M059J (cell line): ENCODE measurements around the gene AGAP1. TPM values are rescaled to one million over a fixed set of nuclear protein-coding genes. Genes with fewer than 3 reads are reported as not detected.

Source experiments
- DNase-seq: peaks from one replicate; pipeline ENCODE4 v3.0.0-alpha.2; 2012; ENCODE audit warnings: low read depth
- total RNA-seq: library from RNA; depleted of rRNA; stranded (reverse); fragments of >200 nt; shearing (Covaris generic); gene quantifications from 2 replicates; pipeline ENCODE4 v1.2.3, GENCODE V29; 2014

The AGAP1 gene
- total RNA-seq, 1 experiment from 2014 or later = 8.7 TPM

DNA sequence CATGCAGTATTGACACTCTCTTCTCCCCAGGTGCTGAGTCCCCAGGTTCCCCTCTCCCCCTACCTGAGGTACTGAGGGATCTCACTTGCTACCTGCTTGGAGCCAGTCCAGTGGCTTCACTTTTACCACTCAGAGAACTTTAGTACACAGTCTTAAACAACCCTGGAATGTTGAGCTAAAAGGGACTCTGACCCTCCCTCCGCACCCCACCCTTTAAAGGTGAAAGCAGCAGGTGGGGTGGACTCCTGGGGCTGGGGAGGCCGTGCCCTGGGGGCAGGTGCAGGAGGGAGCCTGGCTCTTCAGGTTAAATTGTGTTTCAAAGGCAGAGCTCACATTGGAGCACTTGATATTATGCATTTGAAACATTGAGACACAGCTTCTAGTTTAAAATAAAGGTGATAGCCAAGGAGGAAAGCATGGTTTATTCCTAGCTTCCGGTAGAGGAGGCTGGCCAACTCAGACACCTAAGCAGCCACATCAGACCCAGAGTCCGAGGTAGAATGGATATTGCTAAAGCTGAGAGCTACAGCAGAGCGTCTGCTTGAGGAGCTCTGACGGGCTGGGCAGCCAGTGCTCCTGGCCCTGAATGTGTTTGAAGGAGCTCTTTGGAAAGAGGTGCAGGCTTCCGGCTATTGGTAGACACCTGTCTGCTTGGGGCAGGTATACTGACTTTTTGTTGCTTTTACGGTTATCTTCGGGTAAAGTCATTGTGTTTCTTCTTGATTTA lies 196.4 kb downstream of the AGAP1 start:
- DNase-seq = no peak

DNA sequence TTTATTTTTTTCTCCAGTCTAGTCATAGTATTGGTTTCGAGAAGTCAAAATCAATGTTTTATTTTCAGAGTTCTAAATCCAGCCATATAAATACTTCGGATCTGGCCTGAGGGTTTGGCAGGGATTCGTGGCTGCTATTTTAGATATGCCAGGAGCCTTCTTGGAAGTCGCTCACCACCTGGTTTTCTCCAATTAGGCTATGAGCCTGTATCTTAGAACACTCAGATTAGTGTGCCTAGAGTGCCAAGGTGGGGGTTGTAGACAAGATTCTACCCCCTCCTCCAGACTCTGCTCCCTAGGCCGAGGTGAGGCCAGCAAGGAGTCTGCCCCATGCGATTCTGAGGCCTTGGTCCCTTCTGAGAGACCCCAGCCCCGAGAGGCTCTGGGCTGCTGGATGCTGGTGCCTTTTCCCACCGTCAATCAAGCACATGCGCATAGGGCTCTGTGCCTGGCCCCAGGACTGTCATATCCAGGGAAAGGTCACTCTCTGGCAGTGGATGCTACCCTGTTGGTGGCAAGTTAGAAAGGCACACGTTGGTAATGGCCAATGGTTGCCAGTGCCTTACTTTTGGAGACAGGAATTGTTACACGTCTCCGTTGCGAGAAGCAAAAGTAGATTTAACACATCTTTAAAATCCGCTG lies 197.1 kb downstream of the AGAP1 start:
- DNase-seq = no peak

DNA sequence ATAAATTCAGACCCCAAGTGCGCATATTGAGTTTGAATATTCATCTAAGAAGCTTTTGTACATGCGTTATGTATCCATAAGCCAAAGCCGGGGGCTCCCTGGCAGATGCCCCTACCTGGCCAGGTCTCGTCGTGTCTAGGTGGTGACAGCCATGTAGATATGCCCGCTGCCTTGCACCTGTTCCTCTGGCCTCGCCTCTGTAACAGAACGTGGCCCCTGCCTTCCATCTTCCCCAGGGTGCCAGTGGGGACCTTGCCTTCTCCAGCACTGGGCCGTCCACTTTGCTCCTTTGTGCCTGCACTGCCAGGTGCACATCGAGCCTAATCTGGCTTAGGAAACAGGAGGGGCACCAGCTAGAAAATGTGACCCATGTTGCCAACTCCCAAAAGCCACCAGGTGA lies 198.2 kb downstream of the AGAP1 start:
- no peak for DNase-seq

DNA sequence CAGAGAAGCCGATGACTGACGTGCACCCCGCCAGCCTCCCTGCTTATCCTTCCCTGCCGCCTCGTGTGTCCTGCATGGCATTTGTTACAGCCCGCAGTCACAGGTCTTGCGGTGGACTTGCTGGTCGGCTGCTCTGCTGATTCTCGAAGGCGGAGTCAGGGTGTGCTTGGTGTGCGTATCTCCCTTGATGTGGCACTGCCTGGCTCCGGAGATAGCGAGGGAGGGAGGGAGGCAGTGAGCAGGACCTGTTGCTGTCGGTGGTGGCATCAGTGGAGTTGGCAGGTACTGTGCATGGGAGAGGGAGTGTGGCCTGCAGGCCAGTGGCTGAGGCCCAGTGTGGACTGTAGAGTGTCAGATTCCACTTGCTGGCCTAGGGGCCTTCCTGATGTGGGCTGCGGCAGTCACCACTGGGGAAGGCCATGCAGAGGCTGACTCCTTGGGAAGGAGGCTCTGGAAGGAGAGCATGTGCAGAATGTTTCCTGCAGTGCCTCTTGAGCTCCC lies 198.9 kb downstream of the AGAP1 start:
- DNase-seq = no peak

DNA sequence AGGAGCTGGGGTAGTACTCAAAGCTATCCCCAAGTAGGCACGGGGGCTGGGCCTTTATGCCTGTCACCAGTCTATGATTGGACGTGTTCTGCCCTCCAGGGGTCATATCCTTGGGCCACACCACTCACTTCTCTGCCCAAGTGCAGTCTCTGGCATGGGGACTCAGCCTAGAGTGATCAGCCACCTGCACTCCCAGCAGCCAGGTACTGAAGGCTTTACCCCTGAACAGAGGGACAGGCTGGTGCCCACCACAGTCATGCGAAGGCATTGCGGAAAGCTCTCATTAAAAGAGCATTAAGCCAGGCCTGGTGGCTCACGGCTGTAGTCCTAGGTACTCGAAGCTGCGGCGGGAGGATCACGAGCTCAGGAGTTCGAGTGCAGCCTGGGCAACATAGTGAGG lies 199.4 kb downstream of the AGAP1 start:
- DNase-seq = no peak

DNA sequence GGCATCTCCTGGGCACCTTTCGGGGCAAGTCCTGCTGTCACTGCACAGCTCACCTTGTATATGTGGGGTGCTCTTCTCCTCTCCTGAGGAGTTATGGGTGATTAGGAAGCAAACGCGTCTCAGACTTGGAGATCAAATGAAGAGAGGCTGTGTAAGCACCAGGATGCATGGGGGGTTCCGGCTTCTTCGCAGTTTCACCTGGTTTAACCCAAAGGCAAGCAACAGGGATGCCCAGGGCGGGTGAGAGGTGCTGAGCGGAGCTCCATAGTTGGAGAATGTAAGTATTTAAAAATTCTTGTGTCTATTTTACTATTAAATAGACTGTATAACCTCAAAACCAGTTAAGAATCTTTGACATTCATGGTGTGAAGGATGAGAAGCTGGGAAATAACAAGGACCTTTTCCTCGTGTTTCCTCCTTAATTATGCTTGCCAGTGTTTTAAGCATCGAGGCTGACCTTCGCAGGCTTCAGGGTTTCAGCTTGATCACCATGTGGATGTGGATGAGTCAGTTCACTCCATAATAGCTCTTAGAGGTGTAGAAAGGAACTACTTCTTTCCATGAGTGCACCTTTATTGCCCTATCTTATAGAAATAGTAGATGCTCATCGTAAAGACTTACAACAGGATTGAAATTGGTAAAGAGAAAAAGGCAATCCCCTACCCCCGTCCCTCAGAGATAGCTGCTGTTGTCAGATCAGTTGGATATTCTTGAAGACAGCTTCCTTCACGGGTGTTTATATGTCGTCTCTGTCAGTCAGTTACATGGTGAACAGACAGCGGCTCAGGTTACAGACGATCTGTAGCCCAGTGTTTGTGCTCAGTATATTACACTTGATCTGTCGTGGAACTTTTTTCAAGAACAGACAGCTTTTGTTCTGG lies 201.1 kb downstream of the AGAP1 start:
- DNase-seq = no peak

DNA sequence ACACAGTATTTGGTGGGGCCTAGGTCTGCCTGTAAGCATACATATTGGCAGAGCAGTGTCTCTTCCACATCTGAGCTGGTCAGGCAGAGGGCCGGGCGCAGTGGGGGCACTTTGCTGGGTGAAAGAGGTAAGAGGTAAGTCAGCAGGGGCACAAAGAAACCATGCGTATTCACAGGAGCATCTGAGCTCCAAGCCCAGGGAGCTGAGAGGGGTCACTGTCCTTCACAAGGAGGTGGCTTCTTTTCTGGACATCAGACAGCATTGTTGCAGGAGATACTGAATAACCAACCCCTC lies 201.7 kb downstream of the AGAP1 start:
- DNase-seq = no peak

DNA sequence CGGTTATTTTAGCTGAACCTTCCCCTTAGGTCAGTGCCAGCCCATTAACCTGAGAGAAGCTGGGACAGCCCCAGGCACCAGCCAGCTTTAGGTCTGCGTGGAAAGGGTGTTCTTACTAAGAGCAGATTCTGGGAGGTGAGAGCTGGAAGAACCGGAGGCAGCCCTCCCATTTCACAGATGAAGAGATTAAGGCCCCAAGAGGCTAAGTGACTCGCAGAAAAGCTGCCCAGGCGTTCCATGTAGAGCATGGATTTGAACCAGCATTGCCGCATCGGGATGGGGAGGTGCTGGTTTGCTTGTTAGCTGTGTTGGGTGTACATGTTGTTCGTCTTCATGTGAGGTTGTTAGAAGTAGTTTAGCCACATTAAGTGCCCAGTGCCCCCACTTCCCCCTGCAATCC lies 203.2 kb downstream of the AGAP1 start:
- no peak for DNase-seq

DNA sequence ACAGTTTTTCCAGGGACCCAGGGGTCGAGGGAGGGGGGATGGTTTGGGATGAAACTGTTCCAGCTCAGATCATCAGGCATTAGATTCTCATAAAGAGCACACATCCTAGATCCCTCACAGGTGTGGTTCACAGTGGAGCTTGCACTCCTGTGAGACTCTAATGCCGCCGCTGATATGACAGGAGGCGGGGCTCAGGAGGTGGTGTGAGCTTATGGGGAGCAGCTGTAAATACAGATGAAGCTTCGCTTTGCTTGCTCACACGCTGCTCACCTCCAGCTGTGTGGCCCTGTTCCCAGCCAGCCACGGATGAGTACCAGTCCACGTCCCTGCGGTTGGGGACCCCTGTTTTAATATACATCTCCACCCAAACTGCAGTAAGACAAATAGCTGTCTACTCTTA lies 204.2 kb downstream of the AGAP1 start:
- no peak for DNase-seq

DNA sequence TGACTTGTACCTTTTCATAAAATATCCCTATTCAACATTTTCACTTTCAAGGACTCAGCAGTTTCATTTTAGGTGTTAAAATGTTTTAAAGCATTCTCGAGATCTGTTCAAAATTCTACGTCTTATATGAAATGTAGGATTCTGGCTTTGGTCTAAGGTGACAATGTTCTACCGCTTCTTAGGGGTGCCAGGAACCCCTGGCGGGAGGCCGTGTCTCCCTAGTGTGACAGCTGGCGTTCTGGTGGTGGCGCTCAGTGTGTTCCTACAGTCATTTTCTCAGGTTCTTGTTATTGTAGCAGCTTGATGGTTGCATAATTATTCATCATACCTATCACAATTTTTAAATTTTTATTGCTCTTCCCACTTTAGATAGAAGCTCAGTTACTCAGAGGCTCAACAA lies 204.6 kb downstream of the AGAP1 start:
- DNase-seq = no peak

DNA sequence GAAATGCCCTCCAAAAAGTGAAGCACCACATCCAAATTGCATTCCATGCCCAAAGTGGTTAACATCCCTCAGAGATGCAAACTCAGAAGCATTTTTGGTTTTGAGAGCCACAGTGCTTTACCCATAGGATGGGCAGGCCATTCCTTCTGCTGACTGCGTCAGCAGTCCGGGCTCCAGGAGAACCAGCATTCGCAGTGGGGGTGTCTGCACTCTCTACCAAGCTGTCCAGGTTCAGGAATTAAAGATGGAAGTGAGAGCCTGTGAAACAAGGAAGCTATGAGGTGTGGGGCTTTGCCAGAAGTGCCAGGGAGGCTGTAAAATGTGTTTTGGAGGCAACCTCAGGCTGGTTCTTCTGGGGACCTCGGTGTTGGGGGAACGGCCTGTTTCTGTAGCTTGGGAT lies 205.7 kb downstream of the AGAP1 start:
- DNase-seq = no peak

DNA sequence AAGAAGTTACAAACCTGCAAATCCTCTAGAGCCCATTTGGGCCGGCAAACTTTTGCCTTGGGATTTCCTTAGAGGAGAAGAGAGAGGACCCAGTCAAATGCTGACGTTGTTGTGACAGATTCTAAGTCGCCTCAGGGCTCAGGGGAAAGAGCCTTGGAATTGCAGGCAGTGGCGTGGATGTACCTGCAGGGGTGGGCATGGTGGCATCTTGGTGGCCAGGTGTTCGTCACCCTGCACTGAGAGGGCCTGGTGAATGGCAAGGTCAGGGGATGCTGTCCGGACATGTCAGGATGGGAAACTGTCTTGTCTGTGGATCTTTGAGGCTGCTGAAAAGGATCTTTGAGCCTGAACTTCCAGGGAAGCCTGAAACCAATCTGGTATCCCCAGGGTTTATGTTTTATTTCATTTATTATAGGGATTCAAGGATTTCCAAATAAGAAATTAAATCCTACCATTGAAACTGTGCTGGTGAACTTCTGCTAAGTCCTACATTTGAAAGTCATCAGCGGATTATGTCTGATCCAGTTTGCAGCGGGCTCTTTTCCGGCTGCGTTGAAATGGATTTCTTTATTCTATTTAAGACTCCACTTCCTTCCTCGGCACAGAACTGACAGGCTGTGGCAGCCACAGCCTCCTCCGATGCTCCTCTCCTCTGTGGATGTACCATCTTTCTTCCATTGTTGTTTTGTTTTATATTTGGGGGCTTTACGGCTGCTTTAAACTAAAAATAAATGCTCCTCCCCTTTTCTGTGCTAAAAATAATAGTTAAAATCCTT lies 207.6 kb downstream of the AGAP1 start:
- DNase-seq = no peak

DNA sequence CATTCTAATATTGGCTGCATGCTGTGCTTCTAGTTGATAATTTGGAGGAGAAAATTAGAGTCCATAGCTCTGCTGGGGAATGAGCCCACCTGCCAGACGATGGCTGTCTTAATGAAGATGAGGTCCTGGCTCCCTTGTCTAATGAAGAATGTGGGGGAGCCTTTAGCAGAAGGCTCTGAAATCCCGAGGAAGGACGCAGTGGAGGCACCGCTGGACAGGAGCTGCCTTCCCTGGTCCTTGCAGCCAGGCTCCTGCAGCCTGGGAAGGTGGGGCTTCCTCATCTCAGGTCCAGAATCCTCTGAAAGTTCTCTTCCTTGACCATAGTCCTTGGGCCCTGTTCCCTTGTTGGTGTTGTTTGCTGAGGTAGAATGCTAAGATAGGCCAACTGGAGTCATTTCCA lies 208.3 kb downstream of the AGAP1 start:
- no peak for DNase-seq

DNA sequence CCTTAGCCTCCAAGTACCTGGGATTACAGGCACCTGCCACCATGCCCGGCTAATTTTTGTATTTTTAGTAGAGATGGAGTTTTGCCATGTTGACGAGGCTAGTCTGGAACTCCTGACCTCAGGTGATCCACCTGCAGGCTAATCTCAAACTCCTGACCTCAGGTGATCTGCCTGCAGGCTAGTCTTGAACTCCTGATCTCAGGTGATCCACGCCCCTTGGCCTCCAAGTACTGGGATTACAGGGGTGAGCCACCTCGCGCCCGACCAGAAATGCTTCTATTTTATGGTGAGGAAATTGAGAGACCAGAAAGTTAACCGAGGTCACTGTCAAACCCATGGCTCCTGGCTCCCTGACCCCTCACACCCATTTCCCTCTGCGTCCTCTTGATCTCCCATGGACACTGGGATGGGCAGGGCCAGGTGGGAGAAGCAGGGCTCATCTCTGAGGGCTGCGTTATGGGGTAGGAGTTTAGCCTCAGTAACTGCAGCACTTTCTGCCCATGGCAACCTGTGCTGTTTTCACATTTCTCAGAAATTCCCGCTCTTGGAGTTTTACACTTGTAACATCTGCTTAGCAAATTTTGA lies 210.0 kb downstream of the AGAP1 start:
- no peak for DNase-seq

DNA sequence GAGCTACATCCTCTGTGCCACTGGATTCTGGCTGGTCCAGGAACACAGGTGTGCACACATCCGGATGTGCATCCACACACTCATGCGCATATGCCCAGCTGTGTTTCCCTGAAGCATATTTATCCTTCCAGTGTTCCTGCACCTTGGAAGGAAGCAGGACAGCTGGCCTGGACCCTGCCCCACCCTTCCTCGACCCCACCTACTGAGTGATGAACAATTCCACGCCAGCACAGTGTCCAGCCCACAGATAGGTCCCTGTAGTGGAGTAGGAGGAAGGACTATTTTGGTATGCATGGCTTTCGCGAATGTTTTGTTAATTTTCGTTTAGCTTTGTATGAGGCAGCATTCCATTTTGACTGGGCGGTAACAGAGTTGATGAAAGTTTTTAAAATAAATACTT lies 211.5 kb downstream of the AGAP1 start:
- no peak for DNase-seq

DNA sequence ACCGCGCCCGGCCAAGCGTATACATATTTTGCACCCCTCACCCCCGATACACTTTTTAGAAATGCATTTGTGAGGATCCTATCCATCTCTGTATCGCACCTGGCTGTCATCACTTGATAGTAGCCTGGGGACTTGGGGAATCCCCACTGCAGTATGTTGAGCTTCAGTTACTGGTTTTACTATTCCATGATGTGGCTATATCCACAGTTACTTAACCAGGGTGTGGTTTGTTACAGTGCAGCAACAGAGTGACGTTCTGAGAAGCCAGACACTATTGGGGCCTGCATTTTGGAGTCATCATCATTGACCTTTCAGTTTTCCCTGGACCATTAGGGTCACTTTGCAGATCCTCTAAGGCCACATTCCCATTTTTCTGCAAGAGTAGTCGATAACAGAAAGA lies 212.7 kb downstream of the AGAP1 start:
- no peak for DNase-seq

DNA sequence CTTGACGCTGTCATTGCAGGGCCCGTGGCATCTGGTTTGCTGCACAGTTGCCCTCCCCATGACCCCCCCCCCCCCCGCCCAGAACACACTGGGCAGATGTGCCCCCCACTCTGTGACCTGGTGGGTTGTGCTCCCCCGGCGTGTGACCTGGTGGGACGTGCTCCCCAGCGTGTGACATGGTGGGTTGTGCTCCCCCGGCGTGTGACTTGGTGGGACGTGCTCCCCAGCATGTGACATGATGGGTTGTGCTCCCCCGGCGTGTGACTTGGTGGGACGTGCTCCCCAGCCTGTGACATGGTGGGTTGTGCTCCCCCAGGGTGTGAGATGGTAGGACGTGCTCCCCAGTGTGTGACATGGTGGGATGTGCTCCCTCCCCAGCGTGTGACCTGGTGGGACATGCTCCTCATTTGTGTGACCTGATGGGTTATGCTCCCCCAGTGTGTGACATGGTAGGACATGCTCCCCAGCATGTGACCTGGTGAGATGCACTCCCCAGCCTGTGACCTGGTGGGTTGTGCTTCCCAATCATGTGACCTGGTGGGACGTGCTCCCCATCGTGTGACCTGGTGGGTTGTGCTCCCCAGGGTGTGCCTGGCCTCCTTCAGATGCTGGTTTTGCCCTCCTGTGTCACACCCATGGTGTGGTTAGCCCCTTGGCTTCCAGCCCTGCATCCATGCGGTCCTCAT lies 213.7 kb downstream of the AGAP1 start:
- DNase-seq = no peak

DNA sequence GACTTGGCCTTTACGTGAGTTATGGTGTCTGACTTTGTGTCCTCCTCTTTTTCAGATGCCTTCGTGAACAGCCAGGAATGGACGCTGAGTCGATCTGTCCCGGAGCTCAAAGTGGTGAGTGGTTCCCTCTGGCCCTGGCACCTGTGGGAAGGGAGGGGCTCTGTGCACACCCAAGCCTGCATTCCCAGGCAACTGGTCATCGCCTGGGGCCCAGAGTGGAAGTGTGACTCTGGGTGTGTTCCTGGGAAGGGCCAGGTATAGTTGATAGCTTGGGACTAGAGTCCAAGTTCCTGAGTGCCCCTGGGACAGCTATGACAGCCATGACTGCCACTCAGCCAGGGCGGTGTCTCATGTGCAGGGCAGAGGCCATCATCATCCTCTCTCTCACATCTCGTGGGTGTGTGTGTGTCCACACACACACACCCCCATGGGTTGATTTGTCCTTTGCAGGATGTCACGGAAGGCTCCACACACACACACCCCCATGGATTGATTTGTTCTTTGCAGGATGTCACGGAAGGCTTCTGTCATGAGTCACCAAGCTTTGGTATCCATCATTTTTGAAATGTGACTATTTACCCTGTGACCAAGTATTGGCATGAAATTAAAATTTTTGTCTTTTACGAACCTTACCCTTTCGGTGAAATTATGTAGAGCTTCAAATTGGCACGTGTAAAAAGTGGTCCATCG lies 215.4 kb downstream of the AGAP1 start:
- DNase-seq = peak; percentile 87

DNA sequence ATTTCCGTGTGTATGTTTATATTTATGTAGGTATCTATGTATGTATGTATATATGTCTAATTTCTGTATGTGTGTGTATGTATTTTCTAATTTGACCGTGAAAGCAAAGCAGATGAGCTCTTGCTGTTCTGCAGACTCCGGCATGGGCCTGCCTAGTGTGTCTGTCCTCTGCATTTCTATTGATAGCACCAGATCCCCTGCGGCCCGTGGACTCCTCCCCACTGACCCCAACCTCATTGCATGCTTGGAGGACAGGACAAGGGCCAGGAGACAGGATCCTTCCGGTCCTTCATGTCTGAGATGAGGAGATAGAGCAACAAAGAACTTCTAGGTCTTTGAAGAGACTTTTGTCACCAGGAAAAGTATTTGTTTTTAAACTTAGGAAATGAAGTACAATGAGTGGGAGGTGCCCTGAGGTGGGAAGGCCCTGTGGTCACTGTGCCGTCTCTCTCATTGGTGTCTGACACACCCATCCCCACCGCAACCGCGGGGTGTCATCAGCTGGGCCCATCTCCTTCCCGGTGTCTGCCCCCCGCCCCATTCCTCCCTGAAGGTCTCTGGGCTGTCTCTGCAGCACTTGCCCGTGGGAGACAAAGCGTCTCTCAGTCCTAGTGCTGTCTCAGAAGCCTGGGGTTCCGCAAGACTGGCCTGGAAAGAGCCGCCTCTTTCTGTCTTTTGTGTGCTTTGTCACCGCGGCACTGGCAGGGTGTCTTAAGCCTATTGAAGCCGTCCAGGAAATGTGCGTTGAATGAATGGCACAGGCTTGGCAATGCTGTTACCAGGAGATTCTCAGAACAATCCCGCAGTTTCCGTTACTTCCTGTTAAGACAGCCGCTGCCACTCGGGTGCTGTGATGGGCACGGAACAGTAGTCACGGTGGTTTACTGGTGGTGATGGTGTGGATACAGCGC lies 216.4 kb downstream of the AGAP1 start:
- no peak for DNase-seq
